MCF 10A (cell line): ENCODE data around the gene MIEF1. TPM values are rescaled to one million over a fixed set of nuclear protein-coding genes. Genes with fewer than 3 reads are reported as not detected.

Source experiments
- BruUV-seq: library from RNA; stranded (reverse); fragments of 400-500 nt; replicated peaks from 2 replicates; lab custom pipeline; 2021; lab: Mats Ljungman, UMichigan
- CTCF ChIA-PET: fragments of 300-600 bp; sonication (Branson Sonifier 250); formaldehyde crosslinking; extraction: SDS; loops from one replicate; lab custom pipeline; 2021; ENCODE audit warnings: antibody characterized with exemption, inconsistent platforms; lab: Yijun Ruan, JAX
- POLR2A ChIA-PET: fragments of 300-600, 350-650 bp; sonication (Branson Sonifier 250); formaldehyde crosslinking; extraction: SDS; loops from one replicate; lab custom pipeline; 2020; ENCODE audit warnings: antibody characterized with exemption, inconsistent platforms; lab: Yijun Ruan, JAX
- DNase-seq: peaks from one replicate; pipeline ENCODE4 v3.0.0-alpha.2; 2018; ENCODE audit not compliant: unreplicated experiment
- H3K27ac Mint-ChIP-seq: one replicate; pipeline ENCODE4 v1.8.0; 2022; ENCODE audit warnings: mild to moderate bottlenecking, low read depth, mixed read lengths; ENCODE audit not compliant: unreplicated experiment
- H3K27me3 Mint-ChIP-seq: one replicate; pipeline ENCODE4 v1.8.0; 2022; ENCODE audit warnings: mixed read lengths; ENCODE audit not compliant: insufficient read depth, unreplicated experiment
- H3K36me3 Mint-ChIP-seq: one replicate; pipeline ENCODE4 v1.8.0; 2022; ENCODE audit warnings: mild to moderate bottlenecking, moderate library complexity, mixed read lengths; ENCODE audit not compliant: insufficient read depth, unreplicated experiment
- H3K4me1 Mint-ChIP-seq: one replicate; pipeline ENCODE4 v1.8.0; 2022; ENCODE audit warnings: mixed read lengths; ENCODE audit not compliant: insufficient read depth, unreplicated experiment
- H3K4me3 Mint-ChIP-seq: one replicate; pipeline ENCODE4 v1.8.0; 2022; ENCODE audit warnings: mild to moderate bottlenecking, moderate library complexity, mixed read lengths; ENCODE audit not compliant: unreplicated experiment
- H3K9me3 Mint-ChIP-seq: one replicate; pipeline ENCODE4 v1.8.0; 2022; ENCODE audit warnings: mixed read lengths; ENCODE audit not compliant: unreplicated experiment
- intact Hi-C: fragments of 100-400 bp; cut with micrococcal nuclease; formaldehyde crosslinking; loops from 2 replicates; pipeline ENCODE4 v1.14.1; 2022
- total RNA-seq: library from RNA; stranded (reverse); gene quantifications from 2 replicates; pipeline ENCODE4 v1.2.3, GENCODE V29; 2022
- TF ChIP-seq, protein P1 (sequence below): fragments of 200-600 bp; IDR thresholded peaks from one replicate; pipeline ENCODE4 v1.8.0; 2022; ENCODE audit warnings: antibody characterized with exemption, mild to moderate bottlenecking; ENCODE audit not compliant: unreplicated experiment

The MIEF1 gene
- total RNA-seq, 1 experiment from 2014 or later: 40.2 TPM

DNA sequence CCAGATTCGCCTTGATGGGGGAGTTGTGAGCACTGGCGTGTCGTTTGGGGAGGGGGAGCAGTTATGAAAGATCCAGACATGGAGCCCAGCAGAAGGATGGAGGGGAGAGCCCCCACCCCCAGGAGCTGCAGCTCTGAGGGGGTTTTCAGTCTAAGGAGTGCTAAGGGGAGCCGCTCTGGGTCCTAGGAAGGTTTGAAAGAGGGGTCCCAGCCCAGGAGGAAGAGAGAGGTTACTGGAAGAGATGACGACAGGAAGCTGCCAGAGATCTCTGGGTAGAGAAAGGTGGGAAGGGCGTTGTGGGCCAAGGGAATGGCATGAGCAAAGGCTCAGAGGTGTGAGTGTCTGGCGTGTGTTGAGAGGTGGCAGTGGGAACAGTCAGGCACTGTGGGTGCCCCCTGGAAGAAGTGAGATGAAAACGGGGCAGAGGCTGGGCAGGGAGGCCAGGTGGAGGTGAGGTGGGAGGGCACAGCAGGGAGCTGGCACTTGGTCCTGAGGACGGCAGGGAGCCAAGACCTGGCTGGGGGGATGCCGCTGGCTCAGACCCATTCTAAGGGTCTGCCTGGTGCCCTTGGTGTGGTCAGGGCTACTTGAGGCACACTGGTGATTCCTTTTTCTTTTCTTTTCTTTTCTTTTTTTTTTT is 43.5 kb upstream of the MIEF1 start:
- intact Hi-C loops: no loop called here
- no peaks in the 10 kb centered on the region for H3K9me3 Mint-ChIP-seq
- no peak overlapping the region for H3K4me3 Mint-ChIP-seq
- TF ChIP-seq, protein P1, sequence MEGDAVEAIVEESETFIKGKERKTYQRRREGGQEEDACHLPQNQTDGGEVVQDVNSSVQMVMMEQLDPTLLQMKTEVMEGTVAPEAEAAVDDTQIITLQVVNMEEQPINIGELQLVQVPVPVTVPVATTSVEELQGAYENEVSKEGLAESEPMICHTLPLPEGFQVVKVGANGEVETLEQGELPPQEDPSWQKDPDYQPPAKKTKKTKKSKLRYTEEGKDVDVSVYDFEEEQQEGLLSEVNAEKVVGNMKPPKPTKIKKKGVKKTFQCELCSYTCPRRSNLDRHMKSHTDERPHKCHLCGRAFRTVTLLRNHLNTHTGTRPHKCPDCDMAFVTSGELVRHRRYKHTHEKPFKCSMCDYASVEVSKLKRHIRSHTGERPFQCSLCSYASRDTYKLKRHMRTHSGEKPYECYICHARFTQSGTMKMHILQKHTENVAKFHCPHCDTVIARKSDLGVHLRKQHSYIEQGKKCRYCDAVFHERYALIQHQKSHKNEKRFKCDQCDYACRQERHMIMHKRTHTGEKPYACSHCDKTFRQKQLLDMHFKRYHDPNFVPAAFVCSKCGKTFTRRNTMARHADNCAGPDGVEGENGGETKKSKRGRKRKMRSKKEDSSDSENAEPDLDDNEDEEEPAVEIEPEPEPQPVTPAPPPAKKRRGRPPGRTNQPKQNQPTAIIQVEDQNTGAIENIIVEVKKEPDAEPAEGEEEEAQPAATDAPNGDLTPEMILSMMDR: no peak
- ChIA-PET CTCF (no interaction called here), POLR2A (no interaction called here)
- DNase-seq: no peak
- H3K27me3 Mint-ChIP-seq: peaks cover 28% of the 10 kb centered on the region
- no peaks in the 10 kb centered on the region for H3K4me1 Mint-ChIP-seq
- BruUV-seq: no TSS peak
- H3K36me3 Mint-ChIP-seq: no peaks in the 10 kb centered on the region
- no peak overlapping the region for H3K27ac Mint-ChIP-seq

- POLR2A ChIA-PET: no interaction called here
- Mint-ChIP-seq H3K36me3 (no peaks in the 10 kb centered on the region), H3K27me3 (peaks cover 28% of the 10 kb centered on the region), H3K4me1 (no peaks in the 10 kb centered on the region), H3K27ac (no peak overlapping the region), H3K9me3 (no peaks in the 10 kb centered on the region), H3K4me3 (no peak overlapping the region)
- no peak for DNase-seq
- intact Hi-C loops: no loop called here
- TF ChIP-seq, protein P1: no peak
- CTCF ChIA-PET: no interaction called here
- no TSS peak for BruUV-seq
Measured at GRCh38 chr22:39459681-39460080, 42.4 kb upstream of the MIEF1 start.

GRCh38 chr22:39462443-39463221 is 39.5 kb upstream of the MIEF1 start:
- Mint-ChIP-seq H3K4me3 (no peak overlapping the region), H3K27me3 (peaks cover 13% of the 10 kb centered on the region), H3K4me1 (no peaks in the 10 kb centered on the region), H3K36me3 (no peaks in the 10 kb centered on the region), H3K9me3 (no peaks in the 10 kb centered on the region), H3K27ac (no peak overlapping the region)
- DNase-seq: no peak
- POLR2A ChIA-PET: no interaction called here
- CTCF ChIA-PET: interaction anchor here (0.8 kb wide), 1 partner anchor 35 kb away, joined by 3 read pairs; no protein-coding TSS in a partner anchor
- TF ChIP-seq, protein P1: no peak
- BruUV-seq: no TSS peak
- intact Hi-C loops: no loop called here

- CTCF ChIA-PET: no interaction called here
- BruUV-seq: no TSS peak
- TF ChIP-seq, protein P1: no peak
- no peak overlapping the region for H3K4me3 Mint-ChIP-seq
- H3K27me3 Mint-ChIP-seq: peaks cover 9% of the 10 kb centered on the region
- H3K4me1 Mint-ChIP-seq: no peaks in the 10 kb centered on the region
- H3K27ac Mint-ChIP-seq: no peak overlapping the region
- intact Hi-C loops: no loop called here
- POLR2A ChIA-PET: interaction anchor here (0.6 kb wide), 1 partner anchor 44 kb away, joined by 3 read pairs; no protein-coding TSS in a partner anchor
- DNase-seq: no peak
- H3K36me3 Mint-ChIP-seq: no peaks in the 10 kb centered on the region
- H3K9me3 Mint-ChIP-seq: no peaks in the 10 kb centered on the region
Measured at GRCh38 chr22:39463277-39463676, 38.8 kb upstream of the MIEF1 start.
